ENCODE results near the gene SHC3. TPM values are rescaled to one million over a fixed set of nuclear protein-coding genes. Genes with fewer than 3 reads are reported as not detected.

The SHC3 gene
- total RNA-seq, 2 experiments from 2014 or later: not detected

GRCh38 chr9:88996921-88997235 is 181.7 kb downstream of the SHC3 start:
- Mint-ChIP-seq H3K9me3 (ENCODE audit: low read depth) (no peaks in the 10 kb centered on the region), H3K36me3 (no peaks in the 10 kb centered on the region), H3K4me1 (peaks cover 2% of the 10 kb centered on the region), H3K27ac (no peak overlapping the region), H3K27me3 (peaks cover 29% of the 10 kb centered on the region), H3K4me3 (no peak overlapping the region)
- ATAC-seq (no peak), DNase-seq (no peak)
- CTCF ChIA-PET: no interaction called here

GRCh38 chr9:88996046-88996920 is 182.3 kb downstream of the SHC3 start:
- peaks cover 4% of the 10 kb centered on the region for H3K4me1 Mint-ChIP-seq
- no peak overlapping the region for H3K27ac Mint-ChIP-seq
- H3K36me3 Mint-ChIP-seq: no peaks in the 10 kb centered on the region
- ATAC-seq (no peak), DNase-seq (no peak)
- no peaks in the 10 kb centered on the region for H3K9me3 Mint-ChIP-seq (ENCODE audit: low read depth)
- CTCF ChIA-PET: no interaction called here
- H3K27me3 Mint-ChIP-seq: peaks cover 30% of the 10 kb centered on the region
- H3K4me3 Mint-ChIP-seq: no peak overlapping the region

GRCh38 chr9:88995627-88996026 is 183.0 kb downstream of the SHC3 start:
- H3K9me3 Mint-ChIP-seq (ENCODE audit: low read depth): no peaks in the 10 kb centered on the region
- CTCF ChIA-PET: no interaction called here
- peaks cover 2% of the 10 kb centered on the region for H3K4me1 Mint-ChIP-seq
- peaks cover 33% of the 10 kb centered on the region for H3K27me3 Mint-ChIP-seq
- no peak for DNase-seq
- no peak overlapping the region for H3K4me3 Mint-ChIP-seq
- no peak overlapping the region for H3K27ac Mint-ChIP-seq
- ATAC-seq: no peak
- no peaks in the 10 kb centered on the region for H3K36me3 Mint-ChIP-seq

- H3K27ac Mint-ChIP-seq: no peak overlapping the region
- CTCF ChIA-PET: interaction anchor here (1.2 kb wide), 1 partner anchor 402 kb away, joined by 3 read pairs; no protein-coding TSS in a partner anchor
- ATAC-seq: no peak
Measured at GRCh38 chr9:88995200-88995577, 183.4 kb downstream of the SHC3 start.

GRCh38 chr9:88994469-88995199 is 184.0 kb downstream of the SHC3 start:
- H3K27ac Mint-ChIP-seq: no peak overlapping the region
- peaks cover 5% of the 10 kb centered on the region for H3K4me1 Mint-ChIP-seq
- H3K4me3 Mint-ChIP-seq: no peak overlapping the region
- DNase-seq: no peak
- CTCF ChIA-PET: interaction anchor here (1.2 kb wide), 1 partner anchor 401 kb away, joined by 3 read pairs; no protein-coding TSS in a partner anchor
- H3K36me3 Mint-ChIP-seq: no peaks in the 10 kb centered on the region
- no peak for ATAC-seq
- no peaks in the 10 kb centered on the region for H3K9me3 Mint-ChIP-seq (ENCODE audit: low read depth)
- peaks cover 38% of the 10 kb centered on the region for H3K27me3 Mint-ChIP-seq

More at GRCh38 chr9:88995200-88995577, 183.4 kb downstream of the SHC3 start:
- Mint-ChIP-seq H3K9me3 (ENCODE audit: low read depth) (no peaks in the 10 kb centered on the region), H3K4me1 (peaks cover 2% of the 10 kb centered on the region), H3K4me3 (no peak overlapping the region), H3K36me3 (no peaks in the 10 kb centered on the region), H3K27me3 (peaks cover 35% of the 10 kb centered on the region)
- no peak for DNase-seq

- no peak overlapping the region for H3K4me3 Mint-ChIP-seq
- peaks cover 12% of the 10 kb centered on the region for H3K4me1 Mint-ChIP-seq
- no peak overlapping the region for H3K27ac Mint-ChIP-seq
- no peak for ATAC-seq
- no peaks in the 10 kb centered on the region for H3K36me3 Mint-ChIP-seq
- no peak for DNase-seq
- CTCF ChIA-PET: interaction anchor here (1.2 kb wide), 1 partner anchor 400 kb away, joined by 3 read pairs; no protein-coding TSS in a partner anchor
- H3K27me3 Mint-ChIP-seq: peaks cover 44% of the 10 kb centered on the region
- no peaks in the 10 kb centered on the region for H3K9me3 Mint-ChIP-seq (ENCODE audit: low read depth)
Measured at GRCh38 chr9:88993871-88994460, 184.7 kb downstream of the SHC3 start.

- H3K36me3 Mint-ChIP-seq: no peaks in the 10 kb centered on the region
- CTCF ChIA-PET: no interaction called here
- ATAC-seq: no peak
- no peak overlapping the region for H3K27ac Mint-ChIP-seq
- peaks cover 13% of the 10 kb centered on the region for H3K4me1 Mint-ChIP-seq
- DNase-seq: no peak
- H3K4me3 Mint-ChIP-seq: no peak overlapping the region
- H3K9me3 Mint-ChIP-seq (ENCODE audit: low read depth): no peaks in the 10 kb centered on the region
- H3K27me3 Mint-ChIP-seq: peaks cover 48% of the 10 kb centered on the region
Measured at GRCh38 chr9:88993327-88993726, 185.3 kb downstream of the SHC3 start.

GRCh38 chr9:88992556-88992955 is 186.1 kb downstream of the SHC3 start:
- ATAC-seq: no peak
- no peak for DNase-seq
- no peak overlapping the region for H3K4me3 Mint-ChIP-seq
- H3K9me3 Mint-ChIP-seq (ENCODE audit: low read depth): no peaks in the 10 kb centered on the region
- H3K4me1 Mint-ChIP-seq: peaks cover 13% of the 10 kb centered on the region
- H3K27ac Mint-ChIP-seq: no peak overlapping the region
- no peaks in the 10 kb centered on the region for H3K36me3 Mint-ChIP-seq
- H3K27me3 Mint-ChIP-seq: peaks cover 53% of the 10 kb centered on the region
- CTCF ChIA-PET: no interaction called here

- CTCF ChIA-PET: no interaction called here
- no peaks in the 10 kb centered on the region for H3K36me3 Mint-ChIP-seq
- no peak within 1 kb of the TSS for H3K4me3 Mint-ChIP-seq
- ATAC-seq: peak; percentile 23
- H3K27me3 Mint-ChIP-seq: peaks cover 61% of the 10 kb centered on the region
- peaks cover 13% of the 10 kb centered on the region for H3K4me1 Mint-ChIP-seq
- DNase-seq: peak; percentile 29
- H3K9me3 Mint-ChIP-seq (ENCODE audit: low read depth): no peaks in the 10 kb centered on the region
- no peak within 1 kb of the TSS for H3K27ac Mint-ChIP-seq
Measured at GRCh38 chr9:88991066-88992034, 187.3 kb downstream of the SHC3 start, which contains the start of gene S1PR3. Gene S1PR3, plus strand, starts transcription at chr9:88991468. Its CDS starts 9,733 bp downstream, at chr9:89001201.

GRCh38 chr9:88990729-88991065 is 187.9 kb downstream of the SHC3 start:
- no peak overlapping the region for H3K27ac Mint-ChIP-seq
- H3K4me3 Mint-ChIP-seq: no peak overlapping the region
- peaks cover 13% of the 10 kb centered on the region for H3K4me1 Mint-ChIP-seq
- H3K36me3 Mint-ChIP-seq: no peaks in the 10 kb centered on the region
- CTCF ChIA-PET: no interaction called here
- peaks cover 65% of the 10 kb centered on the region for H3K27me3 Mint-ChIP-seq
- H3K9me3 Mint-ChIP-seq (ENCODE audit: low read depth): no peaks in the 10 kb centered on the region
- DNase-seq (no peak), ATAC-seq (no peak)

- no peak overlapping the region for H3K4me3 Mint-ChIP-seq
Measured at GRCh38 chr9:88990041-88990728, 188.4 kb downstream of the SHC3 start.

GRCh38 chr9:88988796-88989641 is 189.6 kb downstream of the SHC3 start:
- H3K27me3 Mint-ChIP-seq: peaks cover 60% of the 10 kb centered on the region

More at GRCh38 chr9:88990041-88990728, 188.4 kb downstream of the SHC3 start:
- ATAC-seq (no peak), DNase-seq (no peak)
- Mint-ChIP-seq H3K27me3 (peaks cover 62% of the 10 kb centered on the region), H3K27ac (no peak overlapping the region), H3K36me3 (no peaks in the 10 kb centered on the region), H3K9me3 (ENCODE audit: low read depth) (no peaks in the 10 kb centered on the region), H3K4me1 (peaks cover 13% of the 10 kb centered on the region)
- CTCF ChIA-PET: no interaction called here

More at GRCh38 chr9:88988796-88989641, 189.6 kb downstream of the SHC3 start:
- Mint-ChIP-seq H3K9me3 (ENCODE audit: low read depth) (no peaks in the 10 kb centered on the region), H3K4me1 (peaks cover 13% of the 10 kb centered on the region), H3K36me3 (no peaks in the 10 kb centered on the region), H3K27ac (peak overlapping the region; percentile 32), H3K4me3 (no peak overlapping the region)
- DNase-seq: no peak
- CTCF ChIA-PET: no interaction called here
- peak; percentile 80 for ATAC-seq

Measured in activated CD8-positive, alpha-beta memory T cell treated with anti-CD3 and anti-CD28 coated beads, Interleukin-2, amount 10 ng/mL, durations not matched to agents 7 days and 5 days (primary cell).